Inflammatory macrophage (primary cell): ENCODE measurements around the gene ARHGAP12.

Source experiments
- DNase-seq, 2 donors: peaks; one replicate each; pipeline ENCODE4 v3.0.0-alpha.2; 2020 to 2022

The ARHGAP12 gene

GRCh38 chr10:31762316-31762715, 166.3 kb downstream of the ARHGAP12 start:
- no peak for DNase-seq

- DNase-seq: no peak
Observed at GRCh38 chr10:31761156-31761555, 167.5 kb downstream of the ARHGAP12 start.

- DNase-seq: no peak
Observed at GRCh38 chr10:31760674-31761081, 168.0 kb downstream of the ARHGAP12 start.

- DNase-seq: peak; percentile 97
Observed at GRCh38 chr10:31759799-31760626, 168.6 kb downstream of the ARHGAP12 start.

GRCh38 chr10:31759124-31759798, 169.4 kb downstream of the ARHGAP12 start:
- peak; percentile 50 to 65 for DNase-seq

- no peak for DNase-seq
Observed at GRCh38 chr10:31758495-31758894, 170.1 kb downstream of the ARHGAP12 start.

GRCh38 chr10:31757831-31758230, 170.8 kb downstream of the ARHGAP12 start:
- DNase-seq: no peak

- no peak for DNase-seq
Observed at GRCh38 chr10:31757386-31757791, 171.2 kb downstream of the ARHGAP12 start.

GRCh38 chr10:31756729-31757110, 171.9 kb downstream of the ARHGAP12 start:
- DNase-seq: peak; percentile 46 to 65

- DNase-seq: no peak
Observed at GRCh38 chr10:31756101-31756728, 172.4 kb downstream of the ARHGAP12 start.
